CD14-positive monocyte (primary cell): ENCODE measurements around the gene DEPDC4. TPM values are rescaled to one million over a fixed set of nuclear protein-coding genes. Genes with fewer than 3 reads are reported as not detected.

Experiments
- DNase-seq, 3 donors: peaks; one replicate each; pipeline ENCODE4 v3.0.0-alpha.2; 2011 to 2022
- H2AFZ ChIP-seq: 2 replicates; pipeline ENCODE4 v1.6.0; 2012; ENCODE audit warnings: mild to moderate bottlenecking, low read depth, low read length, inconsistent platforms; ENCODE audit not compliant: insufficient read depth, poor library complexity, severe bottlenecking
- H3K27ac ChIP-seq, 2 donors: 1 replicate in 1 of 2; 2 replicates in 1 of 2; pipeline ENCODE4 v1.5.1; 2012 to 2013; ENCODE audit warnings: low read length in 2 of 2, control low read depth in 1 of 2, inconsistent platforms in 1 of 2, low read depth in 1 of 2, mild to moderate bottlenecking in 1 of 2
- H3K27me3 ChIP-seq, 2 donors: one replicate each; pipeline versions ENCODE4 v1.6.0 to v1.6.1; 2011 to 2013; ENCODE audit warnings: low read length in 2 of 2; ENCODE audit not compliant: control insufficient read depth in 2 of 2, insufficient read depth in 2 of 2
- H3K36me3 ChIP-seq, 2 donors: replicated peaks in 1 of 2; 1 replicate in 1 of 2; 2 replicates in 1 of 2; pipeline versions ENCODE4 v1.5.1 to v1.6.1; 2012 to 2013; ENCODE audit warnings: low read length in 2 of 2, control low read depth in 1 of 2, inconsistent platforms in 1 of 2, mild to moderate bottlenecking in 1 of 2; ENCODE audit not compliant: insufficient read depth in 2 of 2, control insufficient read depth in 1 of 2
- H3K4me1 ChIP-seq, 2 donors: 1 replicate in 1 of 2; 2 replicates in 1 of 2; pipeline versions ENCODE4 v1.5.1 to v1.6.1; 2012 to 2013; ENCODE audit warnings: low read length in 2 of 2, control low read depth in 1 of 2, inconsistent platforms in 1 of 2, mild to moderate bottlenecking in 1 of 2, moderate library complexity in 1 of 2; ENCODE audit not compliant: insufficient read depth in 2 of 2, control insufficient read depth in 1 of 2
- H3K4me2 ChIP-seq: replicated peaks from 2 replicates; pipeline ENCODE3; 2012; ENCODE audit warnings: low read length, moderate library complexity, mild to moderate bottlenecking; ENCODE audit not compliant: poor library complexity, severe bottlenecking; ENCODE audit errors: extremely low read depth
- H3K4me3 ChIP-seq, 3 experiments: fragments of 200-600 bp in 1 of 3; sonication (generic) in 1 of 3; replicated peaks in 1 of 3; 1 replicate in 2 of 3; 2 replicates in 1 of 3; pipeline ENCODE4 v1.5.1; 2011 to 2013; ENCODE audit warnings: low read length in 3 of 3, mild to moderate bottlenecking in 3 of 3, control low read depth in 2 of 3, low read depth in 2 of 3, inconsistent platforms in 1 of 3, moderate library complexity in 1 of 3
- H3K79me2 ChIP-seq: 2 replicates; pipeline ENCODE4 v1.6.0; 2012; ENCODE audit warnings: mild to moderate bottlenecking, control low read depth, inconsistent platforms, low read length, moderate library complexity; ENCODE audit not compliant: insufficient read depth
- H3K9ac ChIP-seq: 2 replicates; pipeline ENCODE4 v1.6.0; 2017; ENCODE audit warnings: low read length, mild to moderate bottlenecking; ENCODE audit not compliant: insufficient read depth, poor library complexity, severe bottlenecking
- H3K9me3 ChIP-seq, 2 donors: replicated peaks in 1 of 2; 1 replicate in 1 of 2; 2 replicates in 1 of 2; pipeline versions ENCODE4 v1.5.1 to v1.6.1; 2012 to 2013; ENCODE audit warnings: low read length in 2 of 2, control low read depth in 1 of 2; ENCODE audit not compliant: control insufficient read depth in 1 of 2, insufficient read depth in 1 of 2
- H4K20me1 ChIP-seq: 2 replicates; pipeline ENCODE4 v1.6.0; 2012; ENCODE audit warnings: mild to moderate bottlenecking, low read length, control low read depth, moderate library complexity; ENCODE audit not compliant: insufficient read depth
- H3K27ac Mint-ChIP-seq, 7 donors: one replicate each; pipeline ENCODE4 v1.8.0; 2020; ENCODE audit warnings: mild to moderate bottlenecking in 7 of 7, mixed read lengths in 7 of 7, moderate library complexity in 6 of 7, inconsistent platforms in 2 of 7
- H3K27me3 Mint-ChIP-seq, 3 donors: one replicate each; pipeline ENCODE4 v1.8.0; 2021 to 2022; ENCODE audit warnings: low read depth in 3 of 3, mild to moderate bottlenecking in 3 of 3, mixed read lengths in 3 of 3, moderate library complexity in 3 of 3, inconsistent platforms in 1 of 3
- H3K36me3 Mint-ChIP-seq, 2 donors: one replicate each; pipeline ENCODE4 v1.8.0; 2020; ENCODE audit warnings: mixed read lengths in 2 of 2, inconsistent platforms in 1 of 2, mild to moderate bottlenecking in 1 of 2
- H3K4me1 Mint-ChIP-seq: one replicate; pipeline ENCODE4 v1.8.0; 2020; ENCODE audit warnings: mild to moderate bottlenecking, mixed read lengths
- H3K4me3 Mint-ChIP-seq, 2 donors: one replicate each; pipeline ENCODE4 v1.8.0; 2020; ENCODE audit warnings: mild to moderate bottlenecking in 2 of 2, mixed read lengths in 2 of 2, moderate library complexity in 1 of 2
- H3K9me3 Mint-ChIP-seq, 7 donors: one replicate each; pipeline ENCODE4 v1.8.0; 2020 to 2022; ENCODE audit warnings: mixed read lengths in 7 of 7, mild to moderate bottlenecking in 6 of 7, moderate library complexity in 6 of 7, inconsistent platforms in 2 of 7
- WGBS: methylation state at CpG from one replicate; pipeline ENCODE4 v1.1.5; 2013; ENCODE audit warnings: missing lambda C conversion rate; ENCODE audit not compliant: insufficient coverage; 5-methylcytosine and 5-hydroxymethylcytosine counted together
- intact Hi-C, 2 donors: fragments of 100-400 bp; cut with micrococcal nuclease; formaldehyde crosslinking; loops; one replicate each; pipeline versions ENCODE4 v1.15.0 to v1.15.1; 2023
- polyA plus RNA-seq, 3 donors: library from polyadenylated mRNA; depleted of rRNA in 1 of 3; unstranded in 2 of 3; stranded (reverse) in 1 of 3; fragments of 300-500 nt in 2 of 3; fragments of >200 nt in 1 of 3; fragmentation: Illumina TruSeq in 2 of 3; gene quantifications; 1 replicate in 2 of 3; 2 replicates in 1 of 3; pipeline ENCODE4 v1.2.3, GENCODE V29; 2012 to 2021
- TF ChIP-seq, protein P1 (sequence below): fragments of 200-600 bp; IDR thresholded peaks from one replicate; pipeline ENCODE4 v1.8.0; 2022; ENCODE audit warnings: antibody characterized with exemption, mild to moderate bottlenecking

Gene DEPDC4
- polyA plus RNA-seq, 3 donors = 0.25 TPM; not detected in 2

DNA sequence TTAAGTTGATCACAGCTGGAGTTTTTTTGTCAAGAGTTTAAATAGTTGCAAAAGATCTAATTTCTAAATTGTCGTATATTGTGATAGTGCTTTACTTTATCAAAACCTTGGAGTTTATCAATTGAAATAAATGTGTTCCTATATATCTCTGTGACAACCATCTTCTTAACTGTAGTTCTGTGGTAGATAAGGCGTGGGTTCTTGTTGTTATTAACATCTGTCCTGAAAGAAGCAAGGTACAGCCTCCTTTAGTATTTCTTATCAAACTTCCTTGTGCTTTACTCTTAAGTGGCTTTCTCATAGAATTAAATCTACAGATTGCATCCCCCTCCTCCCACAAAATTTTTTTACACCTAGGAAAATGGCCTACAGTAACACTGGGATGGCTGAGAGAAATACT, 7.4 kb upstream of the DEPDC4 start:
- H3K27me3 Mint-ChIP-seq = peaks cover 0 to 1% (median 0%) of the 10 kb centered on the region in 3 donors
- Histone ChIP-seq H3K79me2 (peaks cover 98% of the 10 kb centered on the region), H3K9ac (no peak overlapping the region), H3K4me3 (no peak overlapping the region), H3K4me1 (peaks cover 12 to 23% of the 10 kb centered on the region in 2 donors), H3K36me3 (peaks cover 0 to 10% of the 10 kb centered on the region in 2 donors), H3K27me3 (no peaks in the 10 kb centered on the region), H3K9me3 (no peaks in the 10 kb centered on the region), H2AFZ (no peak overlapping the region), H3K27ac (no peak overlapping the region), H3K4me2 (no peak overlapping the region), H4K20me1 (peaks cover 95% of the 10 kb centered on the region)
- H3K4me1 Mint-ChIP-seq = peaks cover 38% of the 10 kb centered on the region
- H3K27ac Mint-ChIP-seq = no peak overlapping the region
- intact Hi-C loops = no loop called here
- WGBS = no CpG with 5 or more reads among the region's 2 CpGs
- peaks cover 10 to 13% of the 10 kb centered on the region in 2 donors for H3K36me3 Mint-ChIP-seq
- H3K4me3 Mint-ChIP-seq = no peak overlapping the region
- TF ChIP-seq, protein P1, sequence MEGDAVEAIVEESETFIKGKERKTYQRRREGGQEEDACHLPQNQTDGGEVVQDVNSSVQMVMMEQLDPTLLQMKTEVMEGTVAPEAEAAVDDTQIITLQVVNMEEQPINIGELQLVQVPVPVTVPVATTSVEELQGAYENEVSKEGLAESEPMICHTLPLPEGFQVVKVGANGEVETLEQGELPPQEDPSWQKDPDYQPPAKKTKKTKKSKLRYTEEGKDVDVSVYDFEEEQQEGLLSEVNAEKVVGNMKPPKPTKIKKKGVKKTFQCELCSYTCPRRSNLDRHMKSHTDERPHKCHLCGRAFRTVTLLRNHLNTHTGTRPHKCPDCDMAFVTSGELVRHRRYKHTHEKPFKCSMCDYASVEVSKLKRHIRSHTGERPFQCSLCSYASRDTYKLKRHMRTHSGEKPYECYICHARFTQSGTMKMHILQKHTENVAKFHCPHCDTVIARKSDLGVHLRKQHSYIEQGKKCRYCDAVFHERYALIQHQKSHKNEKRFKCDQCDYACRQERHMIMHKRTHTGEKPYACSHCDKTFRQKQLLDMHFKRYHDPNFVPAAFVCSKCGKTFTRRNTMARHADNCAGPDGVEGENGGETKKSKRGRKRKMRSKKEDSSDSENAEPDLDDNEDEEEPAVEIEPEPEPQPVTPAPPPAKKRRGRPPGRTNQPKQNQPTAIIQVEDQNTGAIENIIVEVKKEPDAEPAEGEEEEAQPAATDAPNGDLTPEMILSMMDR = no peak
- no peak for DNase-seq
- no peaks in the 10 kb centered on the region for H3K9me3 Mint-ChIP-seq

DNA sequence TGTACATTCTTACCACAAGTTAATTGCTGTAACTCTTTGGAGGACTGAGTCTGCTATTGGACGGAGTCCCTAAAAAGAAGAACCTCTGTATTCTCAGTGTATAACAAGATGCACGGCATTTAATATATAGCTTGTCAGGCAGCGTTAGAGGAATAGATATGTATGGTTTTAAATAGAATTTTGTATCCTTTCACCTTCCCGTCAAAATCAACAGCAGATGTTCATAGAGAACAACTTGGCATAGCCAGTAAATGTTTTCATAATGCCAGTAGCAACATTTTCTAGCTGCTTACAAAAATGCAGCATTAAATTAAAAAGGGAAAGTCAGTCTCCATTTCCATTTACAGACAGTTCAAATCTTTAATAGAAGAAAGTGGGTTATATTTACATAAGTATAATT, 6.9 kb upstream of the DEPDC4 start:
- Histone ChIP-seq H3K27me3 (no peaks in the 10 kb centered on the region), H4K20me1 (peaks cover 95% of the 10 kb centered on the region), H3K4me3 (no peak overlapping the region), H2AFZ (no peak overlapping the region), H3K9ac (no peak overlapping the region), H3K9me3 (no peaks in the 10 kb centered on the region), H3K4me2 (no peak overlapping the region), H3K4me1 (peaks cover 17 to 28% of the 10 kb centered on the region in 2 donors), H3K79me2 (peaks cover 98% of the 10 kb centered on the region), H3K27ac (no peak overlapping the region), H3K36me3 (peaks cover 0 to 5% of the 10 kb centered on the region in 2 donors)
- peaks cover 10 to 11% of the 10 kb centered on the region in 2 donors for H3K36me3 Mint-ChIP-seq
- no peaks in the 10 kb centered on the region for H3K9me3 Mint-ChIP-seq
- TF ChIP-seq, protein P1 = no peak
- no peak for DNase-seq
- no peak overlapping the region for H3K4me3 Mint-ChIP-seq
- whole genome bisulfite sequencing = no CpG with 5 or more reads among the region's 4 CpGs
- H3K4me1 Mint-ChIP-seq = peaks cover 43% of the 10 kb centered on the region
- intact Hi-C loops = no loop called here
- H3K27me3 Mint-ChIP-seq = no peaks in the 10 kb centered on the region
- no peak overlapping the region for H3K27ac Mint-ChIP-seq
